GM12801 (cell line): Measurements from ENCODE around the gene HTT.

Experiments
- CTCF ChIP-seq: IDR thresholded peaks from one replicate; pipeline ENCODE4 v1.5.1; 2011; ENCODE audit warnings: control low read depth; ENCODE audit not compliant: insufficient read length; ENCODE audit errors: extremely low read depth

HTT gene

GRCh38 chr4:3177426-3177825 lies 102.9 kb downstream of the HTT start:
- TF ChIP-seq CTCF, result no peak

GRCh38 chr4:3177905-3178304 lies 103.4 kb downstream of the HTT start:
- no peak for TF ChIP-seq CTCF

GRCh38 chr4:3178351-3178750 lies 103.9 kb downstream of the HTT start:
- no peak for TF ChIP-seq CTCF

- TF ChIP-seq CTCF, result no peak
These were observed 104.7 kb downstream of the HTT start for GRCh38 chr4:3179126-3179706.

- no peak for TF ChIP-seq CTCF
These were observed 108.5 kb downstream of the HTT start for GRCh38 chr4:3183008-3183407.

GRCh38 chr4:3184725-3185124 lies 110.2 kb downstream of the HTT start:
- no peak for TF ChIP-seq CTCF

- TF ChIP-seq CTCF, result no peak
These were observed 112.1 kb downstream of the HTT start for GRCh38 chr4:3186609-3187008.
